Neuronal stem cell (in vitro differentiated cells): ENCODE data around the gene HOXB7.

ENCODE experiments used
- DNase-seq: peaks from one replicate; pipeline ENCODE4 v3.0.0-alpha.2; 2013; ENCODE audit warnings: low spot score
- H2AFZ ChIP-seq: one replicate; pipeline ENCODE4 v1.6.1; 2013; ENCODE audit warnings: mild to moderate bottlenecking, low read length, inconsistent platforms
- H2AK5ac ChIP-seq: 2 replicates; pipeline ENCODE4 v1.6.1; 2013; ENCODE audit warnings: low read depth, mild to moderate bottlenecking, inconsistent platforms, low read length, moderate library complexity, mixed read lengths
- H2BK120ac ChIP-seq: 2 replicates; pipeline ENCODE4 v1.6.1; 2013; ENCODE audit warnings: low read depth, mild to moderate bottlenecking, inconsistent platforms, low read length, moderate library complexity, mixed read lengths
- H2BK12ac ChIP-seq: one replicate; pipeline ENCODE4 v1.6.1; 2013; ENCODE audit warnings: low read length, inconsistent platforms
- H2BK15ac ChIP-seq: 2 replicates; pipeline ENCODE4 v1.6.1; 2013; ENCODE audit warnings: mild to moderate bottlenecking, low read length, inconsistent platforms, mixed read lengths
- H2BK5ac ChIP-seq: one replicate; pipeline ENCODE4 v1.6.1; 2013; ENCODE audit warnings: inconsistent platforms, mild to moderate bottlenecking, low read length, moderate library complexity
- H3K14ac ChIP-seq: one replicate; pipeline ENCODE4 v1.6.1; 2013; ENCODE audit warnings: low read length, inconsistent platforms
- H3K18ac ChIP-seq: 2 replicates; pipeline ENCODE4 v1.6.1; 2013; ENCODE audit warnings: low read length, inconsistent platforms
- H3K23ac ChIP-seq: 2 replicates; pipeline ENCODE4 v1.6.1; 2013; ENCODE audit warnings: low read depth, mild to moderate bottlenecking, mixed read lengths, low read length, inconsistent platforms; ENCODE audit not compliant: poor library complexity
- H3K27ac ChIP-seq: replicated peaks from 3 replicates; pipeline ENCODE4 v1.5.1; 2013; ENCODE audit warnings: low read length, inconsistent platforms
- H3K27me3 ChIP-seq, 3 experiments: 2 replicates each; pipeline ENCODE4 v1.6.1; 2013; ENCODE audit warnings: low read length in 3 of 3, mild to moderate bottlenecking in 2 of 3, inconsistent platforms in 1 of 3, low read depth in 1 of 3, mixed read lengths in 1 of 3, moderate library complexity in 1 of 3; ENCODE audit not compliant: control insufficient read depth in 3 of 3, insufficient read depth in 3 of 3
- H3K36me3 ChIP-seq, 2 donors: replicated peaks in 1 of 2; 2 replicates each; pipeline ENCODE4 v1.6.1; 2013; ENCODE audit warnings: low read length in 2 of 2; ENCODE audit not compliant: control insufficient read depth in 2 of 2, insufficient read depth in 2 of 2
- H3K4ac ChIP-seq: 2 replicates; pipeline ENCODE4 v1.6.1; 2013; ENCODE audit warnings: inconsistent platforms, mild to moderate bottlenecking, low read length, moderate library complexity
- H3K4me1 ChIP-seq, 2 donors: 1 replicate in 1 of 2; 2 replicates in 1 of 2; pipeline ENCODE4 v1.6.1; 2013; ENCODE audit warnings: low read length in 2 of 2, low read depth in 1 of 2; ENCODE audit not compliant: control insufficient read depth in 2 of 2, insufficient read depth in 1 of 2
- H3K4me2 ChIP-seq: one replicate; pipeline ENCODE4 v1.6.1; 2013; ENCODE audit warnings: mild to moderate bottlenecking, low read length, inconsistent platforms; ENCODE audit not compliant: insufficient read depth, poor library complexity, severe bottlenecking
- H3K4me3 ChIP-seq, 2 donors: 2 replicates each; pipeline ENCODE4 v1.5.1; 2013; ENCODE audit warnings: low read length in 2 of 2, mild to moderate bottlenecking in 2 of 2, inconsistent platforms in 1 of 2, moderate library complexity in 1 of 2
- H3K79me1 ChIP-seq: one replicate; pipeline ENCODE4 v1.6.1; 2013; ENCODE audit warnings: low read depth, mild to moderate bottlenecking, inconsistent platforms, low read length, moderate library complexity
- H3K9ac ChIP-seq: one replicate; pipeline ENCODE4 v1.6.1; 2013; ENCODE audit warnings: mild to moderate bottlenecking, low read depth, low read length, inconsistent platforms; ENCODE audit not compliant: poor library complexity
- H3K9me3 ChIP-seq, 2 donors: replicated peaks in 1 of 2; 2 replicates each; pipeline versions ENCODE3 to v1.6.1; 2013; ENCODE audit warnings: low read length in 2 of 2, mild to moderate bottlenecking in 2 of 2, inconsistent platforms in 1 of 2, low read depth in 1 of 2, mixed read lengths in 1 of 2, moderate library complexity in 1 of 2; ENCODE audit not compliant: control insufficient read depth in 2 of 2, insufficient read depth in 1 of 2
- H4K8ac ChIP-seq: one replicate; pipeline ENCODE4 v1.6.1; 2013; ENCODE audit warnings: low read depth, mild to moderate bottlenecking, inconsistent platforms, low read length, moderate library complexity
- H4K91ac ChIP-seq: one replicate; pipeline ENCODE4 v1.6.1; 2013; ENCODE audit warnings: low read length, low read depth, mild to moderate bottlenecking, inconsistent platforms; ENCODE audit not compliant: poor library complexity
- WGBS, 2 donors: extraction: QIAGEN DNeasy Blood & Tissue Kit; methylation state at CpG; one replicate each; pipeline ENCODE4 v1.1.7; 2013; ENCODE audit warnings: missing lambda C conversion rate in 2 of 2, mixed read lengths in 1 of 2; ENCODE audit not compliant: insufficient read length in 2 of 2, insufficient replicate concordance in 1 of 2; ENCODE audit errors: extremely low coverage in 2 of 2; 5-methylcytosine and 5-hydroxymethylcytosine counted together

The HOXB7 gene

GRCh38 chr17:48589060-48589830 lies 21.6 kb downstream of the HOXB7 start:
- no peak overlapping the region for H3K18ac ChIP-seq
- no peak overlapping the region for H3K9ac ChIP-seq
- no peak overlapping the region for H2AFZ ChIP-seq

GRCh38 chr17:48588528-48588927 lies 22.3 kb downstream of the HOXB7 start:
- Histone ChIP-seq H3K27me3 (peaks cover 57 to 100% (median 100%) of the 10 kb centered on the region in 3 experiments), H3K4me1 (no peaks in the 10 kb centered on the region), H4K91ac (no peak overlapping the region), H3K4me3 (no peak overlapping the region), H3K18ac (no peak overlapping the region), H2BK120ac (no peak overlapping the region), H2BK5ac (no peak overlapping the region), H2BK15ac (no peak overlapping the region), H3K4ac (no peak overlapping the region), H2BK12ac (no peak overlapping the region), H3K23ac (no peak overlapping the region), H2AK5ac (no peak overlapping the region), H3K9ac (no peak overlapping the region), H3K36me3 (no peaks in the 10 kb centered on the region), H3K27ac (no peak overlapping the region), H4K8ac (no peak overlapping the region), H2AFZ (no peak overlapping the region), H3K79me1 (no peaks in the 10 kb centered on the region), H3K4me2 (no peak overlapping the region), H3K9me3 (peaks cover 0 to 3% of the 10 kb centered on the region in 2 donors), H3K14ac (no peak overlapping the region)
- WGBS, 2 donors, result no CpG with 5 or more reads among the region's 2 CpGs
- no peak for DNase-seq

More at GRCh38 chr17:48589060-48589830, 21.6 kb downstream of the HOXB7 start:
- no peak for DNase-seq
- no peaks in the 10 kb centered on the region for H3K4me1 ChIP-seq
- H3K23ac ChIP-seq, result no peak overlapping the region
- no peak overlapping the region for H3K4me2 ChIP-seq
- H3K27ac ChIP-seq, result no peak overlapping the region
- H3K4me3 ChIP-seq, result no peak overlapping the region
- no peak overlapping the region for H2BK120ac ChIP-seq
- WGBS, 2 donors, result no CpG with 5 or more reads among the region's 10 CpGs
- no peak overlapping the region for H2BK5ac ChIP-seq
- no peaks in the 10 kb centered on the region for H3K79me1 ChIP-seq
- H2AK5ac ChIP-seq, result no peak overlapping the region
- H3K14ac ChIP-seq, result no peak overlapping the region
- H3K27me3 ChIP-seq, result peaks cover 56 to 100% (median 100%) of the 10 kb centered on the region in 3 experiments
- H3K9me3 ChIP-seq, result peaks cover 0 to 2% of the 10 kb centered on the region in 2 donors
- H2BK12ac ChIP-seq, result no peak overlapping the region
- no peaks in the 10 kb centered on the region for H3K36me3 ChIP-seq
- no peak overlapping the region for H4K91ac ChIP-seq
- H2BK15ac ChIP-seq, result no peak overlapping the region
- no peak overlapping the region for H3K4ac ChIP-seq
- H4K8ac ChIP-seq, result no peak overlapping the region

- no peak overlapping the region for H4K91ac ChIP-seq
- no peak overlapping the region for H3K4me2 ChIP-seq
- no peaks in the 10 kb centered on the region for H3K4me1 ChIP-seq
- H2BK5ac ChIP-seq, result no peak overlapping the region
- no peak overlapping the region for H4K8ac ChIP-seq
- no peak overlapping the region for H2BK120ac ChIP-seq
- no CpG with 5 or more reads among the region's 2 CpGs for WGBS, 2 donors
- H3K27me3 ChIP-seq, result peaks cover 55 to 100% (median 100%) of the 10 kb centered on the region in 3 experiments
- H3K18ac ChIP-seq, result no peak overlapping the region
- H3K14ac ChIP-seq, result no peak overlapping the region
- DNase-seq, result no peak
- H3K4me3 ChIP-seq, result no peak overlapping the region
- H3K36me3 ChIP-seq, result no peaks in the 10 kb centered on the region
- H2BK15ac ChIP-seq, result no peak overlapping the region
- peaks cover 0 to 3% of the 10 kb centered on the region in 2 donors for H3K9me3 ChIP-seq
- no peak overlapping the region for H3K4ac ChIP-seq
- no peak overlapping the region for H3K27ac ChIP-seq
- H3K9ac ChIP-seq, result no peak overlapping the region
- no peaks in the 10 kb centered on the region for H3K79me1 ChIP-seq
- H2BK12ac ChIP-seq, result no peak overlapping the region
- no peak overlapping the region for H2AFZ ChIP-seq
- H2AK5ac ChIP-seq, result no peak overlapping the region
- no peak overlapping the region for H3K23ac ChIP-seq
These were observed 22.8 kb downstream of the HOXB7 start for GRCh38 chr17:48588074-48588415.

GRCh38 chr17:48587276-48588073 lies 23.3 kb downstream of the HOXB7 start:
- no peaks in the 10 kb centered on the region for H3K79me1 ChIP-seq
- H2BK12ac ChIP-seq, result no peak overlapping the region
- H2BK120ac ChIP-seq, result no peak overlapping the region
- no peak overlapping the region for H4K8ac ChIP-seq
- no peak overlapping the region for H2BK5ac ChIP-seq
- H3K27me3 ChIP-seq, result peaks cover 57 to 100% (median 100%) of the 10 kb centered on the region in 3 experiments
- no peak overlapping the region for H3K9ac ChIP-seq
- H3K18ac ChIP-seq, result no peak overlapping the region
- H3K4me1 ChIP-seq, result no peaks in the 10 kb centered on the region
- no peak overlapping the region for H3K27ac ChIP-seq
- peaks cover 0 to 3% of the 10 kb centered on the region in 2 donors for H3K9me3 ChIP-seq
- no peak overlapping the region for H2AK5ac ChIP-seq
- no peak overlapping the region for H4K91ac ChIP-seq
- no peak overlapping the region for H3K23ac ChIP-seq
- H3K4me3 ChIP-seq, result no peak overlapping the region
- WGBS, 2 donors, result no CpG with 5 or more reads among the region's 5 CpGs
- H3K36me3 ChIP-seq, result no peaks in the 10 kb centered on the region
- DNase-seq, result no peak
- no peak overlapping the region for H2BK15ac ChIP-seq
- H3K4me2 ChIP-seq, result no peak overlapping the region
- H3K14ac ChIP-seq, result no peak overlapping the region
- H3K4ac ChIP-seq, result no peak overlapping the region
- no peak overlapping the region for H2AFZ ChIP-seq
